ENCODE results near the gene MGME1.

DNA sequence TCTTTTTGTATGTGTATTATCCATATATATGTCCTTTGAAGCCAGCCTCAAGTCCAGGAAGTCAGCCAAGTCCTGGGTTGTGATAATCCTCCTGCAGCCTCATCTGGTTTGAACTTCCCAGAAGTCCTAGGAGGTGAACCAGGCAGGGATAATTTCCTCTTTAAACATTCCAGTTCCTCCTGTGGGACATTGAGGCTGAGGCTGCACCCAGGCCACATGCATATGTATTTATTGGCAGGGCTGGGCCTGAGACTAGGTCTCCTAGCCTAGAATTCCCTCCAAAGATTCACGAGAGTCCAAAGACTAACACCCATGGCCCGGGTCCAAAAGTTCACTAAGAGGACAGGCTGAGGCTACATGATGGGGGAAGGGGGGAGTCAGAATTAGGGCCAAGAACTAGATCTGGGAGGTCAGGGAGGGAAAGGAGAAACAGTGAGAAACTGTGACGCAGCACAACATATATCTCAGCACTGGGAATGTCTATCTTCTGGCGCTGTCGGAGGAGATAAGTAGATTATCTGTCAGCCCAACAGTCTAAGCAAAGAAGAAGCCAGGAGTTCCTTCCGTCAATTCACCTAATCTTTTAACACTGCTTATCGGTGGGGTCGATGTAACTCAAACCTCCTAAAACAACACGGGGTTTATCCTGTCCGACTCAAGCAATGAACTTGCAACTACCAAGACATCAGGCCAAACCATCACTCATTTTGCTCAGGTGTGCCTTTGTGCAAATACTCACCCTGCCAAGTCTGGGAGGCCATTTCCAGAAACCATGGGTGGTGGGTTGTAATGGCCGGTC lies 43.5 kb upstream of the MGME1 start:
- TF ChIP-seq EZH2 (IDR thresholded peaks at IDR 0.05; ENCODE audit: insufficient read depth, poor library complexity, severe bottlenecking): no peak
- no peak for TF ChIP-seq EZH2phosphoT487 (IDR thresholded peaks at IDR 0.05; ENCODE audit: insufficient read depth, low read depth)
